OCI-LY3 (cell line): ENCODE data around the gene PGGHG.
"Not testable (repeated sequence)": the region's sequence is repeated elsewhere in the genome, so short reads cannot be mapped to it uniquely, and the experiment has no call there.

Source experiments
- H2AFZ ChIP-seq: fragments of 200-600, 300-600 bp; shearing (Covaris generic); 2 replicates; pipeline ENCODE4 v1.6.0; 2014; ENCODE audit warnings: antibody characterized with exemption, low read depth, low read length
- H3K27ac ChIP-seq: fragments of 200-600, 300-600 bp; sonication (generic); 2 replicates; pipeline ENCODE4 v1.5.1; 2014; ENCODE audit warnings: mild to moderate bottlenecking, low read length, moderate library complexity, mixed read lengths
- H3K27me3 ChIP-seq: fragments of 200-600, 300-600 bp; sonication (generic); 2 replicates; pipeline ENCODE4 v1.6.1; 2014; ENCODE audit warnings: low read depth, low read length, mixed read lengths
- H3K36me3 ChIP-seq: fragments of 200-600, 300-600 bp; sonication (generic); replicated peaks from 2 replicates; pipeline ENCODE3; 2014; ENCODE audit warnings: low read depth, low read length, mixed read lengths
- H3K4me1 ChIP-seq: fragments of 300-600, 200-600 bp; sonication (generic); 2 replicates; pipeline ENCODE4 v1.6.1; 2014; ENCODE audit warnings: low read length, mixed read lengths
- H3K4me2 ChIP-seq: fragments of 200-600, 300-600 bp; sonication (generic); 2 replicates; pipeline ENCODE4 v1.6.1; 2014; ENCODE audit warnings: low read length, mixed read lengths
- H3K4me3 ChIP-seq: fragments of 300-600, 200-600 bp; sonication (generic); 2 replicates; pipeline ENCODE4 v1.5.1; 2014; ENCODE audit warnings: antibody characterized with exemption, mild to moderate bottlenecking, low read length, moderate library complexity
- H3K79me2 ChIP-seq: fragments of 300-600, 200-600 bp; shearing (Covaris generic); 2 replicates; pipeline ENCODE4 v1.6.1; 2014; ENCODE audit warnings: mild to moderate bottlenecking, low read length, mixed read lengths
- H3K9ac ChIP-seq: fragments of 300-600, 200-600 bp; shearing (Covaris generic); 2 replicates; pipeline ENCODE4 v1.6.0; 2014; ENCODE audit warnings: mild to moderate bottlenecking, low read length, moderate library complexity
- H3K9me3 ChIP-seq: fragments of 200-600, 300-600 bp; shearing (Covaris generic); 2 replicates; pipeline ENCODE4 v1.6.1; 2014; ENCODE audit warnings: low read length, mixed read lengths; ENCODE audit not compliant: insufficient read depth
- H4K20me1 ChIP-seq: fragments of 200-600, 300-600 bp; sonication (generic); 2 replicates; pipeline ENCODE4 v1.6.1; 2016; ENCODE audit warnings: low read length, mixed read lengths; ENCODE audit not compliant: insufficient read depth
- EZH2phosphoT487 ChIP-seq: fragments of 200-600 bp; shearing (Covaris generic); IDR thresholded peaks from 2 replicates; pipeline ENCODE4 v1.6.1; 2018; ENCODE audit warnings: antibody characterized with exemption, mixed run types, low read depth
- TF ChIP-seq, protein P1 (sequence below): fragments of 200-600, 300-600 bp; sonication (generic); IDR thresholded peaks from 2 replicates; pipeline ENCODE4 v1.5.1; 2014; ENCODE audit warnings: antibody characterized with exemption, low read length, low read depth

PGGHG gene

DNA sequence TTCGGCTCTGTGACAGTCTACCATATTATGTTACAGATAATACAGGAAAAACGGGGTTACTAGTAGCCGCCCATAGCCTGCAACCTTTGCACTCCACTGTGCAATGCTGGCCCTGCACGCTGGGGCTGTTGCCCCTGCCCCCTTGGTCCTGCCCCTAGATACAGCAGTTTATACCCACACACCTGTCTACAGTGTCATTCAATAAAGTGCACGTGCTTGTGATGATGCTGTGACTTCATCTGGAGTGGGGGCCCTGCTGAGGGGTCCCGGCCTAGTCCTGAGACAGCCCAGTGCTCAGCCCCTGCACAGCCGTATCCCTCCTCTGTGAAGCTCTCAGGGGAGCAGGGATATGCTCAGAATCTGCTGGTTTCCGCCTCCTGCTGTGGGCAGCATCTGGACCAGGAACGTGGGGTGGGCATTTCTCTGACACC is 26.1 kb downstream of the PGGHG start:
- H3K4me2 ChIP-seq = no peak overlapping the region
- TF ChIP-seq, protein P1, sequence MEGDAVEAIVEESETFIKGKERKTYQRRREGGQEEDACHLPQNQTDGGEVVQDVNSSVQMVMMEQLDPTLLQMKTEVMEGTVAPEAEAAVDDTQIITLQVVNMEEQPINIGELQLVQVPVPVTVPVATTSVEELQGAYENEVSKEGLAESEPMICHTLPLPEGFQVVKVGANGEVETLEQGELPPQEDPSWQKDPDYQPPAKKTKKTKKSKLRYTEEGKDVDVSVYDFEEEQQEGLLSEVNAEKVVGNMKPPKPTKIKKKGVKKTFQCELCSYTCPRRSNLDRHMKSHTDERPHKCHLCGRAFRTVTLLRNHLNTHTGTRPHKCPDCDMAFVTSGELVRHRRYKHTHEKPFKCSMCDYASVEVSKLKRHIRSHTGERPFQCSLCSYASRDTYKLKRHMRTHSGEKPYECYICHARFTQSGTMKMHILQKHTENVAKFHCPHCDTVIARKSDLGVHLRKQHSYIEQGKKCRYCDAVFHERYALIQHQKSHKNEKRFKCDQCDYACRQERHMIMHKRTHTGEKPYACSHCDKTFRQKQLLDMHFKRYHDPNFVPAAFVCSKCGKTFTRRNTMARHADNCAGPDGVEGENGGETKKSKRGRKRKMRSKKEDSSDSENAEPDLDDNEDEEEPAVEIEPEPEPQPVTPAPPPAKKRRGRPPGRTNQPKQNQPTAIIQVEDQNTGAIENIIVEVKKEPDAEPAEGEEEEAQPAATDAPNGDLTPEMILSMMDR = no peak
- TF ChIP-seq EZH2phosphoT487 = no peak
- H3K27ac ChIP-seq = no peak overlapping the region
- H3K4me3 ChIP-seq = no peak overlapping the region
- no peaks in the 10 kb centered on the region for H4K20me1 ChIP-seq
- H2AFZ ChIP-seq = no peak overlapping the region
- no peaks in the 10 kb centered on the region for H3K36me3 ChIP-seq
- H3K9ac ChIP-seq = no peak overlapping the region
- H3K79me2 ChIP-seq = no peaks in the 10 kb centered on the region
- H3K9me3 ChIP-seq = no peaks in the 10 kb centered on the region
- H3K4me1 ChIP-seq = peaks cover 8% of the 10 kb centered on the region
- H3K27me3 ChIP-seq = 0 out of 2 replicates have a peak, but pooled peaks cover 3% of the 10 kb centered on the region

DNA sequence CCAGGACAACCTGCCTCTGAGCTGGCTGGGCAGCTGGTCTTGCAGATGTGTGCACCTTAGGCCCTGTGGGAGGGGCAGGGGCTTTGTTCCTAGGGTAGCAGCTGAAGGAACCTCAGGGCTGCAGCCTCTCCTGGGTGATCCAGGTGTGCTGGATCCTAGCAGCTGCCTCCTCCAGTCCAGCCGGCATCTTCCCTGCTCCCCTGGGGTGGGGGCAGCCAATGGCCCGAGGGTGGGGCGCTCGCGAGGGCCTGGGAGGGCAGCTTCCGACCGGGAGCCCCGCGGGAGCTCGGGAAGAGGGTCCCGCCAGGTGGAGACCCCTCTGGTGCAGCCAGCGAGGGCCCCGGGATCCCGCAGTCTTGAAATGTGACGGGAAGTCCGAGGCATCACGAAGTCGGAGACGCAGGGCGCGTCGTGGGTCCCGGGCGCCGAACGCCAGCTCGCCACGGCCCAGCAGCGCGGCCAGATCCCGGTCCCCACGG is 26.6 kb downstream of the PGGHG start:
- Histone ChIP-seq H3K4me2 (no peak overlapping the region), H3K27me3 (0 out of 2 replicates have a peak, but pooled peaks cover 3% of the 10 kb centered on the region), H3K4me3 (no peak overlapping the region), H3K9ac (no peak overlapping the region), H3K27ac (no peak overlapping the region), H2AFZ (no peak overlapping the region), H3K36me3 (no peaks in the 10 kb centered on the region), H3K4me1 (peaks cover 8% of the 10 kb centered on the region), H3K9me3 (no peaks in the 10 kb centered on the region), H4K20me1 (no peaks in the 10 kb centered on the region), H3K79me2 (no peaks in the 10 kb centered on the region)
- TF ChIP-seq EZH2phosphoT487 = no peak

DNA sequence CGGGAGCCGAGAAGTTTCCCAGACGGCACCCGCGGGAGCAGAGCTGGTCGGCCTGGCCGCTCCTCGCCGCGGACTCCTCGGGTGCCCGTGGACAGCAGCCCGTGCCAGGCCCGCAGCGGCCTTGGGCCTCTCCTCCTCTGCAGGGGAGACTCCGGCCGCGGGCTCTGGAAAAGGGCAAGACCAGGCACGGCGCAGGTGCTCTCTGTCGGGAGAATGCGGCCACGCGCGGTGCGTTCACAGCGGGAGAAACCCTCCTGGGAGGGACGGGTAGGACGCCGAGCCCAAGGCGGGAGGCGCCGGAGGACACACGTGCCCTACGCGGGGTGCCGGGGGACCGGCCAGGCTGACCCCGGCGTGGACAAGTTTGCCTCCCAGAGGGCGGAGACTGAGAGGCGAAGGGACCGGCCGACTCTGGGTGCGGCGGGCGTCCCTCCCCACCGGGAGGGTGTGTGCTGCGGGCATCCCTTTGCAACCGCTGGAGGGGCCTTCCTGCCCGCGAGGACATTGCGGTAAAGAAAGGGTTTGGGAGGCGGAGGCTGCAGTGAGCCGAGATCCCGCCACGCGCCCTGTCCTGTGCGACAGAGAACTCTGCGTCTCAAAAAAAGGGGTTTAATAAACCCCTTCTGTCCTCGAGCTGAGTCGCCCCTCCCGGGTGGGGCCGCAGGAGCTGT is 27.2 kb downstream of the PGGHG start:
- Histone ChIP-seq H4K20me1 (no peaks in the 10 kb centered on the region), H3K4me1 (peaks cover 8% of the 10 kb centered on the region), H3K9ac (no peak overlapping the region), H3K79me2 (no peaks in the 10 kb centered on the region), H3K9me3 (no peaks in the 10 kb centered on the region), H3K27ac (no peak overlapping the region), H3K4me2 (no peak overlapping the region), H3K4me3 (no peak overlapping the region), H3K27me3 (0 out of 2 replicates have a peak, but pooled peaks cover 3% of the 10 kb centered on the region), H2AFZ (no peak overlapping the region), H3K36me3 (no peaks in the 10 kb centered on the region)
- TF ChIP-seq, protein P1 = no peak
- TF ChIP-seq EZH2phosphoT487 = no peak

DNA sequence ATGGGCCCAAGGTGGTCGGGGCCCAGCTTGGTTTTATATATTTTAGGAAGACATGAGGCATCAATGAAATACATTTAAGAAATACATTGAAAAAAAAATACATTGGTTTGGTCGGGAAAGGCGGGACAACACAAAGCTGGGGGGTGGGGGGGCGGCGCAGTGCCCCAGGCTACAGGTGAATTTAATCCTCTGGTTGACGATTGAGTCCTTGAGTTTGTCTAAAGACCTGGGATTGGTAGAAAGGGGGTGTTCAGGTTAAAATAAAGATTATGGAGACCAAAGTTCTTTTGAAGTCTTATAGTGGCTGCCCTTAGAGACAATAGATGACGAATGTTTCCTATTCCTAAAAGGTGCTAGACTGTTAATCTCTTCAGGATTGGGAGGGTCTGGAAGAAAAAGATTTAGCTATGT is 28.0 kb downstream of the PGGHG start:
- TF ChIP-seq EZH2phosphoT487 = no peak
- TF ChIP-seq, protein P1 = no peak
- no peak overlapping the region for H3K4me3 ChIP-seq
- no peak overlapping the region for H3K9ac ChIP-seq
- H4K20me1 ChIP-seq = no peaks in the 10 kb centered on the region
- 0 out of 2 replicates have a peak, but pooled peaks cover 3% of the 10 kb centered on the region for H3K27me3 ChIP-seq
- no peaks in the 10 kb centered on the region for H3K36me3 ChIP-seq
- no peaks in the 10 kb centered on the region for H3K9me3 ChIP-seq
- no peak overlapping the region for H3K4me2 ChIP-seq
- no peak overlapping the region for H3K27ac ChIP-seq
- no peak overlapping the region for H2AFZ ChIP-seq
- H3K79me2 ChIP-seq = no peaks in the 10 kb centered on the region
- H3K4me1 ChIP-seq = peaks cover 4% of the 10 kb centered on the region

DNA sequence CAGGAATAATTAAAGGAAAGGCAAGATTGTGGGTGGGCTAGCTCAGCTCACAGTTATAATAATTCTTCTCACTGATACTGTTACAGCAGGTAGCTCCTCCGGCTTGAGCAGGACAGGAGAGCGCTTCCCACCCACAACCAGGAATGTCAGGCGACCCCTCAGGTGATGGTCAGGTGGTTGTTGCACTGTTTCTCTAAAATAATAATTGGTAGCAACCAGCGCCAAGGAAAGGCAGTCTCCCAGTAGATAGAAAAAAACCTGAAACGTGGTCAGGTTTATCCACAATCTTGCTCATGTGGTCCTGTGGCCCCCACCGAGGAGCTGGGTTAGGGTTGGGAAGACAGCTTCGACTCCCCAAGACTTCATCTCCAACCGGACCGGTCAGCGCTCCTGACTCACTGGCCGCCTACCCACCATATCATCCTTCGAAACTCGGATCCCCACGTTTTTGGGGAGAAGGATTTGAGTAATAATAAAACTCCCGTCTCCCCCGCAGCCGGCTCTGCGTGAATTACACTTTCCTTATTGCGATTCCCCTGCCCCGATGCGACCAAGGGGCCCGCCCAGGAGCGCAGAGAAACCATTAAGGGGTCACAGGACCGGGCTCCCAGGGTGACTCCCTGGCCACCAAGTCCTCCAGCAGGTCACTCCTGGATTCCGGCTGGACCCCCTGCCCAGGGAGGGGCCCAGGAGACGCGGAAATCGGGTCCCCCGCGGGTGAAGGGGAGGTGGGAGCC is 28.9 kb downstream of the PGGHG start:
- not testable (repeated sequence) for H3K27me3 ChIP-seq, H3K9me3 ChIP-seq, H3K36me3 ChIP-seq, H3K4me1 ChIP-seq, H3K27ac ChIP-seq, H2AFZ ChIP-seq, H3K9ac ChIP-seq, H4K20me1 ChIP-seq, H3K79me2 ChIP-seq
- Histone ChIP-seq H3K4me2 (peak overlapping the region; percentile 32; the same call in 1 of the 2 replicates), H3K4me3 (peak overlapping the region; percentile 47; the same call in 1 of the 2 replicates)

DNA sequence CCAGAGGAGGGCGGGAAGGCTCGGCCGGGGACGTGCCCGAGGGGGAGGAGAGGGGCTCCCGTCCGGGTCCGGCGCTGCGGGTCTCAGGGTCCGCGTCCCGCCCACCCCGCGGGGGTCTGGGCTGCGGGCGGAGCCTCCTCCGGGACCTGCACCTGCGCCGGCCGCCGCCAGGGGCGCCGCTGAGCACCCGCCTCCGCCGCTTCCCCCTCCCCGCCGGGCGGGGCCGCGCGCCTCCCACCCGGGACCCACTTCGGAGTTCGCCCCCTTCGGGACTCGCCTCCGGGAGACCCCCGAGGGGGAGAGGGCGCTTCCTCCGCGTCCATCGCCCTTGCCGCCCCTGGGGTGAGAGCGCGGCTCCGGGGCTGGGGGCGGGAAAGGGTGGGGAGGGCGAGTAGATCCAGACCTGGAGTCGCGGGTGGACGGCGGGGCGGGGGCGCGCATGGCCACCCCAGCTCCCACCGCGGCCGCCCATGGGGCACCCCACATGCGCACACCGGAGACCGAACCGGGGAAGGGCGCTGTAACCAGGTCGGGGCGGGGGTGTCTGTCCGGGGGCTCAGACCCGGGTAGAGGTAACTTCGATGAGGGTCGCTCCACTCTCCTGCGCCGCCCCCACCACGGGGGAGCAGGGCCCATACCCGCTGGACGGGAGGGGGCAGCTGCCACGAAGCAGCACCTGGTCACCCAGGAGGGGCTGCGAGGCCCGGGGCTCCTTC is 29.6 kb downstream of the PGGHG start:
- not testable (repeated sequence) for H3K4me1 ChIP-seq, H3K9me3 ChIP-seq, H3K36me3 ChIP-seq, H2AFZ ChIP-seq, H3K27ac ChIP-seq, H3K79me2 ChIP-seq, H4K20me1 ChIP-seq, H3K27me3 ChIP-seq
- H3K4me3 ChIP-seq = peak overlapping the region; percentile 60
- peak overlapping the region; percentile 54; the same call in 1 of the 2 replicates for H3K9ac ChIP-seq
- H3K4me2 ChIP-seq = peak overlapping the region; percentile 58
